Common myeloid progenitor, CD34-positive (primary cell): ENCODE results near the gene TRIM24.
A peak's percentile ranks its signal among the peaks of the same experiment; 100 is the strongest.

Source experiments
- CTCF ChIA-PET: fragments of 350-600 bp; sonication (Branson Sonifier 250); formaldehyde crosslinking; loops from one replicate; lab custom pipeline; 2021; ENCODE audit warnings: antibody characterized with exemption; lab: Charles Lee
- POLR2A ChIA-PET: fragments of 350-600 bp; sonication (Branson Sonifier 250); formaldehyde crosslinking; loops from one replicate; lab custom pipeline; 2021; ENCODE audit warnings: antibody characterized with exemption; lab: Charles Lee
- DNase-seq, 3 donors: peaks; one replicate each; pipeline versions ENCODE4 v3.0.0 to v3.0.0-alpha.2; 2013
- H3K27ac ChIP-seq, 2 experiments: 1 replicate in 1 of 2; 2 replicates in 1 of 2; pipeline ENCODE4 v1.7.0; 2013; ENCODE audit warnings: inconsistent platforms in 2 of 2, low read length in 2 of 2, mild to moderate bottlenecking in 2 of 2, low read depth in 1 of 2, moderate library complexity in 1 of 2; ENCODE audit not compliant: severe bottlenecking in 2 of 2, insufficient read depth in 1 of 2, poor library complexity in 1 of 2
- H3K27me3 ChIP-seq, 5 experiments: replicated peaks in 2 of 5; 1 replicate in 3 of 5; 2 replicates in 2 of 5; pipeline versions ENCODE4 v1.6.1 to v1.7.0; 2013; ENCODE audit warnings: low read length in 4 of 5, mild to moderate bottlenecking in 2 of 5, moderate library complexity in 2 of 5, inconsistent platforms in 1 of 5; ENCODE audit not compliant: insufficient read depth in 5 of 5, control insufficient read depth in 4 of 5
- H3K36me3 ChIP-seq, 4 experiments: 1 replicate in 2 of 4; 2 replicates in 2 of 4; pipeline versions ENCODE4 v1.6.1 to v1.7.0; 2013; ENCODE audit warnings: low read length in 3 of 4, control low read depth in 1 of 4, mild to moderate bottlenecking in 1 of 4; ENCODE audit not compliant: control insufficient read depth in 4 of 4, insufficient read depth in 4 of 4
- H3K4me1 ChIP-seq, 4 experiments: 1 replicate in 3 of 4; 2 replicates in 1 of 4; pipeline versions ENCODE4 v1.6.1 to v1.7.1; 2013; ENCODE audit warnings: low read length in 3 of 4, mild to moderate bottlenecking in 3 of 4, control low read depth in 1 of 4, inconsistent platforms in 1 of 4, moderate library complexity in 1 of 4; ENCODE audit not compliant: control insufficient read depth in 4 of 4, insufficient read depth in 4 of 4; ENCODE audit errors: control extremely low read depth in 1 of 4
- H3K4me3 ChIP-seq, 7 experiments: 1 replicate in 4 of 7; 2 replicates in 3 of 7; pipeline versions ENCODE4 v1.5.1 to v1.7.0; 2013; ENCODE audit warnings: mild to moderate bottlenecking in 7 of 7, low read length in 6 of 7, moderate library complexity in 6 of 7, inconsistent platforms in 2 of 7, low read depth in 2 of 7, control low read depth in 1 of 7; ENCODE audit not compliant: insufficient read depth in 4 of 7, control insufficient read depth in 1 of 7; ENCODE audit errors: extremely low read depth in 1 of 7
- H3K9me3 ChIP-seq, 5 experiments: 1 replicate in 4 of 5; 2 replicates in 1 of 5; pipeline versions ENCODE4 v1.6.1 to v1.7.1; 2013; ENCODE audit warnings: low read length in 4 of 5, mild to moderate bottlenecking in 2 of 5, inconsistent platforms in 1 of 5, low read depth in 1 of 5, moderate library complexity in 1 of 5; ENCODE audit not compliant: control insufficient read depth in 4 of 5, insufficient read depth in 2 of 5; ENCODE audit errors: control extremely low read depth in 1 of 5
- WGBS: methylation state at CpG from one replicate; pipeline ENCODE4 v1.1.5; 2013; ENCODE audit not compliant: insufficient coverage; 5-methylcytosine and 5-hydroxymethylcytosine counted together

The TRIM24 gene

DNA sequence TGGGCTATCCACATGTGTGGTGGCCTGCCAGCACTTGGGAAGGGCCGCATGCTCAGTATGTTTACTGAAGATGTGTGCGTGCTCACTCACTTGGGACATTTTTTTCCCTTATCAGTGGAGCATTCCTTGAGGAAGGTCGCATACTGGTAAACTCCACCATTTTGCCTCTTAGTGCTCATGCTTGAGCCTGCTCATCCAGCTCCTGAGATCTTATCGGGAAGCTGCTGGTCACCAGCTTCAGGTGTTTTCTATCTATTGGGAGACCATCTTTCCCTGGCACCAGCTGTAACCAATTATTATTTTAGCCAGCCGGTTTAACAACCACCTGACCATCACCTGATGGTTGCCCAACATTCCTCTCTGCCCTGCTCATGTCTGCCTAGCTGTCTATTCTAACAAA lies 35.0 kb upstream of the TRIM24 start:
- ChIA-PET CTCF (interaction anchor here (0.6 kb wide), 1 partner anchor 48 kb away, joined by 3 read pairs; no protein-coding TSS in a partner anchor), POLR2A (no interaction called here)
- H3K36me3 ChIP-seq, result no peaks in the 10 kb centered on the region
- H3K27me3 ChIP-seq, result no peaks in the 10 kb centered on the region
- H3K27ac ChIP-seq, result no peak overlapping the region
- DNase-seq, result no peak
- WGBS, result 100% methylated on average over 5 of the region's 5 CpGs
- peaks cover 0 to 31% (median 13%) of the 10 kb centered on the region in 5 experiments for H3K9me3 ChIP-seq
- no peaks in the 10 kb centered on the region for H3K4me1 ChIP-seq
- H3K4me3 ChIP-seq, result no peak overlapping the region

DNA sequence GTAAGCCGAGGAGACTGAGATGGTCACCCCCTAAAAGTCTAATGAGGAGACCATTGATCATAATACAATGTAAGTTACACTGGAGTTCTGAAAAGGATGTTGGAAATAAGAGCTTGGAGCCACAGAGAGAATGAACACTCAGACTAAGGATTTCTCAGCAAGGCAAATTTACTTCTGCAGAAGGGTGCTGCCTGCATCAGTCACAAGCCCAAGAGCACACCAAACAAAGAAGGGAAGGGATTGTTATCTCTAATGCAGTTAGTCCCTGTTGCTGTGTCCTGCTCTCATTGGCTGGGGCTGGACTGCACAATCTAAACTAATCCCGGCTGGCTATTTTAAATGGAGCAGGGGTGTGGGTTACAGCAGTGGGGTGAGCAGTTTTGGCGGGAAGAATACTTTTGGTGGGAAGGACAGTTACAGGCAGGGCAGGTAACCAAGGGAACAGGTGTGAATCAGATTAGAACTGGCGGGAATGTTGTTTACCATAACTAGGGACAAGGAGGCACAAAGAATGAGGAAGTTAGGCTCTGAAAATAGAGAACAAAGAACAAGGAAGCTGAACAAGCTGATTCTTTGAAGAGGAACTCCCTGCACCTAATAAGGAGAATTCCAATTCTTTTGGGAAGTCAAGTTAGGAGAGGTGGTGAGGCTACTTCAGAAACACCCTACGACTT lies 30.3 kb upstream of the TRIM24 start:
- H3K9me3 ChIP-seq, result peaks cover 1 to 47% (median 23%) of the 10 kb centered on the region in 5 experiments
- DNase-seq, result peak in 2 of 3 donors; percentile 22 to 46
- H3K36me3 ChIP-seq, result no peaks in the 10 kb centered on the region
- H3K4me3 ChIP-seq, result no peak overlapping the region
- no peaks in the 10 kb centered on the region for H3K27me3 ChIP-seq
- no peaks in the 10 kb centered on the region for H3K4me1 ChIP-seq
- ChIA-PET CTCF (no interaction called here), POLR2A (interaction anchor here (0.6 kb wide), 1 partner anchor 45 kb away, joined by 3 read pairs; no protein-coding TSS in a partner anchor)
- no peak overlapping the region for H3K27ac ChIP-seq
- WGBS, result 98% methylated on average over 4 of the region's 5 CpGs

GRCh38 chr7:138431517-138431916 lies 28.5 kb upstream of the TRIM24 start:
- H3K36me3 ChIP-seq, result no peaks in the 10 kb centered on the region
- no peaks in the 10 kb centered on the region for H3K4me1 ChIP-seq
- no peak overlapping the region for H3K4me3 ChIP-seq
- WGBS, result 100% methylated on average over 1 of the region's 2 CpGs
- ChIA-PET POLR2A (interaction anchor here (0.6 kb wide), 1 partner anchor 39 kb away, joined by 3 read pairs; no protein-coding TSS in a partner anchor), CTCF (interaction anchor here (0.5 to 1.7 kb wide), 3 partner anchors 14 to 199 kb away, joined by 3 to 6 read pairs (median 3); no protein-coding TSS in a partner anchor)
- no peaks in the 10 kb centered on the region for H3K27me3 ChIP-seq
- H3K27ac ChIP-seq, result no peak overlapping the region
- peaks cover 1 to 46% (median 22%) of the 10 kb centered on the region in 5 experiments for H3K9me3 ChIP-seq
- DNase-seq, result peak in 1 of 3 donors; percentile 32

DNA sequence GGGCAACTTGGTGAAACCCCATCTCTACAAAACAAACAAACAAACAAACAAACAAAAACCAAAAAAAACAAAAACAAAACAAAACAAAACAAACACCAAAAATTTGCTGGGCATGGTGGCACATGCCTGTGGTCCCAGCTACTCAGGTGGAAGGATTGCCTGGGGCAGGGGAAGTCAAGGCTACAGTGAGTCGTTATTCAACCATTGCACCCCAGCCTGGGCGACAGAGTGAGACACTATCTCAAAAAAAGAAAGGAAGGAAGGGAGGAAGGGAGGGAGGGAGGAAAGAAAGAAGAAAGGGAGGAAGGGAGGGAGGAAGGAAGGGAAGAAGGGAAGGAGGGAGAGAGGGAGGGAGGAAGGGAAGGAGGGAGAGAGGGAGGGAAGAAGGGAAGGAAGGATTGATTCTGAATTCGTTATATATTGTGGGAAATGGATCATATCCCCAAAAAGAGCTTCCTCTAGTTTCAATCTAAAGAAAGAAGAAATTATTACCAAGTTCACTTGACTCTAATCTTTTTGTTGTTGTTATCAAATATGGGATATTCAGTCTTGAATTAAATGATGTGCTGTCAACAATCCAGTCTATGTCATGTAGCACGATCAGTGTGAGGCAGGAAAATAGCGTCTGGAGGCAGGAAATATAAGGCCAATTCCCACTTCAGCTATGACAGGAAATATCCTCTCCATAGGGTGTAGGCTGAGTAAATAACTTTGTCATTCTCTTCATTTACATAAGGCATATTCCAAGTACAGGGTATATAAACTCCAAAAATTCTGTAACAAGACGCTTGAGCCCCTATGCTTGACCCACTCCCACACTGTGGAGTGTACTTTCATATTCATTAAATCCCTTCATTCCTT lies 26.2 kb upstream of the TRIM24 start:
- no peaks in the 10 kb centered on the region for H3K27me3 ChIP-seq
- no peak for DNase-seq
- no peaks in the 10 kb centered on the region for H3K4me1 ChIP-seq
- ChIA-PET CTCF (interaction anchor here (1.0 kb wide), 1 partner anchor 40 kb away, joined by 3 read pairs; no protein-coding TSS in a partner anchor), POLR2A (no interaction called here)
- peaks cover 1 to 42% (median 13%) of the 10 kb centered on the region in 5 experiments for H3K9me3 ChIP-seq
- WGBS, result 97% methylated on average over 3 of the region's 6 CpGs
- no peak overlapping the region for H3K27ac ChIP-seq
- no peak overlapping the region for H3K4me3 ChIP-seq
- no peaks in the 10 kb centered on the region for H3K36me3 ChIP-seq

DNA sequence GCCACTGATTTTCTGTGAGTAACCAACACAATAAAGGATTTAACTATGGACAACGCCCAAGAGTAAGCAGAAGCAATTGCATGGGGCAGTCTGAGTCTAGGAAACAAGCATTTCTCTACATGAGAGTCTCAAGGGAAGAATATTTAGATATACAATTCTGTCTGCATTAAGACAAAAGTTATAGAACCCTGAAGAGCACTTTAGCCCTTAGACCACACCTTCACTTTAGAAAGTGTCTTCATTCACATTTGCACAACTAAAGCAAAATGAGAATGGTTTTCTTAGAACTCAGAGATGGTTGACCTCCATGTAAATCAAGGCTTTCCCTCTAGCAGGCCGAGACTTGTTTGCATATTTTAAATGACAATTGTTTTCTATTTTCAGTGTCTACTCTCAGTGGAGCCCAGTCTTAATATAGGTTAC lies 25.5 kb upstream of the TRIM24 start:
- H3K36me3 ChIP-seq, result no peaks in the 10 kb centered on the region
- H3K9me3 ChIP-seq, result peaks cover 1 to 36% (median 11%) of the 10 kb centered on the region in 5 experiments
- H3K4me1 ChIP-seq, result no peaks in the 10 kb centered on the region
- H3K4me3 ChIP-seq, result no peak overlapping the region
- no peak for DNase-seq
- no peak overlapping the region for H3K27ac ChIP-seq
- ChIA-PET CTCF (no interaction called here), POLR2A (no interaction called here)
- no peaks in the 10 kb centered on the region for H3K27me3 ChIP-seq
- WGBS, result 100% methylated on average over 2 of the region's 2 CpGs

DNA sequence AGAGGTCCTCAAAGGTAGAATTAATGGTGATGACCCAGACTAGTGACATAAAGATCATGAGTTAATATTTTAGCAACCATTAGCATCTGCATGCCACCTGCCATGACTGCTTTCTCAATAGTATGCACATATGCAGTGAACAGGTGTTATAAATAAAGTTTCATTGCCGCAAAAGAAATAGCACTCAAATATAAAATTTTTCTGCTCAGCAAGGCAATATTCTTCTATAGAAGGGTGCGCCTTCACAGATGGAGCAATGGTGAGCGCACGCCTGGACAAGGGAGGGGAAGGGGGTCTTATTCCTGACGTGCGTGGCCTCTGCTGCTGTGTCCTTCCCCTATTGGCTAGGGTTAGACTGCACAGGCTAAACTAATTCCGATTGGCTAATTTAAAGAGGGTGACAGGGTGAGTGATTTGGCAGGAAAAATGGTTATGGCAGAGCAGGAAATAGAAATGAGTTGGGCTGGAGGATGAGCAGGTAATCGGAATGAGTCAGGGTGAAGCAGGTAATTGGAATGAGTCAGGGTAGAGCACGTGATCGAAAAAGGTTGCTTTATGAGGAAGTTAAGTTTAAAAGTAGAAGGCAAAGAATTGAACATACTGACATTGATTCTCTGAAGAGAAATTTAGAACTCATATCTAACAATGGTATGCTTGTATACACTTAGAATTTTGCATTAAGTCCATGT lies 24.7 kb upstream of the TRIM24 start:
- ChIA-PET CTCF (no interaction called here), POLR2A (no interaction called here)
- DNase-seq, result no peak
- WGBS, result 98% methylated on average over 9 of the region's 10 CpGs
- no peaks in the 10 kb centered on the region for H3K36me3 ChIP-seq
- H3K4me1 ChIP-seq, result no peaks in the 10 kb centered on the region
- no peak overlapping the region for H3K4me3 ChIP-seq
- no peak overlapping the region for H3K27ac ChIP-seq
- peaks cover 0 to 29% (median 7%) of the 10 kb centered on the region in 5 experiments for H3K9me3 ChIP-seq
- H3K27me3 ChIP-seq, result no peaks in the 10 kb centered on the region
